ENCODE results near the gene AMPD3.

GRCh38 chr11:10481560-10482349, 26.7 kb downstream of the AMPD3 start:
- TF ChIP-seq CTCF (IDR thresholded peaks at IDR 0.05; ENCODE audit: poor library complexity, severe bottlenecking) (no peak), EZH2 (IDR thresholded peaks at IDR 0.05; ENCODE audit: borderline replicate concordance, insufficient read depth, low read length, poor library complexity, severe bottlenecking) (no peak), RAD21 (conservative IDR thresholded peaks at IDR 0.05) (no peak), REST (IDR thresholded peaks at IDR 0.05; ENCODE audit: borderline replicate concordance) (no peak), MXI1 (conservative IDR thresholded peaks at IDR 0.05; ENCODE audit: poor library complexity, severe bottlenecking) (no peak)

Data from neural cell (in vitro differentiated cells).